ENCODE data around the gene FAF1.

The FAF1 gene

DNA sequence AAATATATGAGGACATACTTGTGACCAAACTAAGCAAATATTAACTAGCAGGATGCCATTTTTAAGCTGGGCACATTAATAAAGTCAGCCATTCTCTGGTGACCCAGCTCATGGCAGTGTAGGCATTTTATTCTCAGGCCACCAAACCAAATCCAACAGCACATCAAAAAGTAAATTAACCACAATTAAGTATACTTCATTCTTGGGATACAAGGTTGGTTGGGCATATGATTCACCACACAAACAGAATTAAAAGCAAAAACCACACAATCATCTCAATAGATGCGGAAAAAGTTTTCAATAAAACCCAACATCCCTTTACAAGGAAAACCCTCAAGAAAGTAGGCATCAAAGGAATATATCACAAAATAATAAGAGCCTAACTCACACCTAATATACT, 101.3 kb downstream of the FAF1 start:
- Histone ChIP-seq H3K27me3 (ENCODE audit: insufficient read depth, low read length) (no peaks in the 10 kb centered on the region), H3K9ac (ENCODE audit: low read depth, low read length) (no peak overlapping the region), H3K36me3 (ENCODE audit: insufficient read depth, low read depth, low read length) (no peaks in the 10 kb centered on the region), H3K27ac (ENCODE audit: low read length) (no peak overlapping the region), H3K4me3 (ENCODE audit: low read length) (no peak overlapping the region), H3K9me3 (ENCODE audit: insufficient read depth, low read depth, low read length) (peaks cover 12% of the 10 kb centered on the region; the same call in 1 of the 2 replicates), H3K4me1 (ENCODE audit: insufficient read depth, low read length) (no peaks in the 10 kb centered on the region)

DNA sequence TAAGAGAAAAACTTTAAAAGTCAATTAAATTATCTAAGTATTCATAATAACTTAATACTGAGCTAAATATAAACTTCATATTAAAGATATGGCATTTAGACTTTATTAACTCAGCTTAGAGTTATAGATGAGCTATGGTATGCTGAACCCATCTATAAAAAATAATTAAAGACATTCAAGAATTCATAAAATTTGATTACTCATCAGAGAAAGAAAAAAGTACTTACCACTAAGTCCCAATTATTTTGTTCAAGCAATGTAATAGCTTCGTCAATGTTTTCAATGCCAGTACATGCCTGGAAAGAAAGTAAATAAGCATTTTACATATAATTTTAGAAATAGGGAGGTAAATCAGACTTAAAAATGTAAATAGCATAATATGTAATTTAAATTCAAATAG, 102.4 kb downstream of the FAF1 start:
- H3K4me1 ChIP-seq (ENCODE audit: insufficient read depth, low read length) = no peaks in the 10 kb centered on the region
- H3K9ac ChIP-seq (ENCODE audit: low read depth, low read length) = no peak overlapping the region
- no peaks in the 10 kb centered on the region for H3K27me3 ChIP-seq (ENCODE audit: insufficient read depth, low read length)
- H3K4me3 ChIP-seq (ENCODE audit: low read length) = no peak overlapping the region
- no peaks in the 10 kb centered on the region for H3K36me3 ChIP-seq (ENCODE audit: insufficient read depth, low read depth, low read length)
- H3K27ac ChIP-seq (ENCODE audit: low read length) = no peak overlapping the region
- H3K9me3 ChIP-seq (ENCODE audit: insufficient read depth, low read depth, low read length) = peaks cover 12% of the 10 kb centered on the region; the same call in 1 of the 2 replicates

DNA sequence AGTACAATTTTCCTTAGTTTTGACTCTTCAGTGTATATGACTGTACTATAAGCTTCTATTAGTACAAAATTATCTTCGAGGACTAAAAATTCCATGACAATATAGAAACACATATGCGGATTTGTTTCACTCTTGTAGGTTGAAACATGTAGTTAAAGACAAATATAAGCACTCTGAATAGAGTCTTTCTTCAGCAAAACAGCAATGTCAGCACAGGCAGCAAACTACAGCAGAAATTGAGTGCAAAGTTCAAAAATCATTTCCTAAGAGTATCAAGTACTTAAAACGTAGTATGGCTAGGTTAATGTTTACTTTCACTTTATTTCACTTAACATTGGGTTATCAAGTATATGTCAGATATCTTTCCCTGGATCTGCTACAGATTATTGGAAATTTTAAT, 106.7 kb downstream of the FAF1 start:
- H3K27ac ChIP-seq (ENCODE audit: low read length) = no peak overlapping the region
- no peaks in the 10 kb centered on the region for H3K4me1 ChIP-seq (ENCODE audit: insufficient read depth, low read length)
- H3K27me3 ChIP-seq (ENCODE audit: insufficient read depth, low read length) = no peaks in the 10 kb centered on the region
- H3K36me3 ChIP-seq (ENCODE audit: insufficient read depth, low read depth, low read length) = no peaks in the 10 kb centered on the region
- H3K4me3 ChIP-seq (ENCODE audit: low read length) = no peak overlapping the region
- no peaks in the 10 kb centered on the region for H3K9me3 ChIP-seq (ENCODE audit: insufficient read depth, low read depth, low read length)
- H3K9ac ChIP-seq (ENCODE audit: low read depth, low read length) = no peak overlapping the region

DNA sequence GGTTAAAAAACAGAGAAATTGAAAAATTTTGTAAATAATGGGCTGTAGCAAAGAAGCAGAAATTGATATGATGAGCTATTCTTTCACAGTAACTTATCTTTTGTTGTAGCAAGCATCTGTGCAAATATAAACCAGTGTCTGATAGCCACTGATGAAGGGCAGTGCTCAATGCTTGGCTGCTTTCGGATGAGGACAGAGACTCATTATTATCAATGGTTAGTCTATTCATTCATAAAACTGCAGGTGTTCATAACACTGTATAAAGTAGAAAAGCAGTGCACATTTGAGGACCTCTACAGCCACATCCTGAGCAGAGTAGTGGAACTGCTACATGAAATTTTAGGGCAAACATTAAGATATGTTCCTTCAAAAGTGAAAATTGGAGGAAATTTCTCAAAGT, 107.2 kb downstream of the FAF1 start:
- H3K27ac ChIP-seq (ENCODE audit: low read length) = no peak overlapping the region
- H3K4me3 ChIP-seq (ENCODE audit: low read length) = no peak overlapping the region
- H3K4me1 ChIP-seq (ENCODE audit: insufficient read depth, low read length) = no peaks in the 10 kb centered on the region
- H3K9me3 ChIP-seq (ENCODE audit: insufficient read depth, low read depth, low read length) = no peaks in the 10 kb centered on the region
- H3K9ac ChIP-seq (ENCODE audit: low read depth, low read length) = no peak overlapping the region
- H3K36me3 ChIP-seq (ENCODE audit: insufficient read depth, low read depth, low read length) = no peaks in the 10 kb centered on the region
- no peaks in the 10 kb centered on the region for H3K27me3 ChIP-seq (ENCODE audit: insufficient read depth, low read length)

DNA sequence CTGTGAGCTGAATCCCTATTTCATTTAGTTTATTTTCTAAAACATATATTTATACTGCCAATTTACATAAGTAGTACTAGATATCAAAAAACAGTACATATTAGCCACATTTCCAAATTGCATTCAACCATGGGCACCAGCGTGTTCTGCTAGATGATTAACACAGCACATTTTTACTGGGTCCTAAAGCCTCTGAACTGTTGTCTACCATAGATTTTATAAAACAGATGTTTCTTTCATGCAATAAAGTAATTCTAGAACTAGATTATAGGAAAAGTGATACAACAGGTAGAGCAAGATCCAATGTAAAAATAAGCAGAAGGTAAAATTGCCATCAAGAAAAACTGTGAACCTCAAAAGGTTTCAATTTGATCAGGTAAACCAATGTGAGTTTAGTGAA, 108.6 kb downstream of the FAF1 start:
- H3K4me1 ChIP-seq (ENCODE audit: insufficient read depth, low read length) = no peaks in the 10 kb centered on the region
- H3K27me3 ChIP-seq (ENCODE audit: insufficient read depth, low read length) = no peaks in the 10 kb centered on the region
- no peak overlapping the region for H3K27ac ChIP-seq (ENCODE audit: low read length)
- H3K9me3 ChIP-seq (ENCODE audit: insufficient read depth, low read depth, low read length) = no peaks in the 10 kb centered on the region
- H3K36me3 ChIP-seq (ENCODE audit: insufficient read depth, low read depth, low read length) = no peaks in the 10 kb centered on the region
- H3K4me3 ChIP-seq (ENCODE audit: low read length) = no peak overlapping the region
- H3K9ac ChIP-seq (ENCODE audit: low read depth, low read length) = no peak overlapping the region

DNA sequence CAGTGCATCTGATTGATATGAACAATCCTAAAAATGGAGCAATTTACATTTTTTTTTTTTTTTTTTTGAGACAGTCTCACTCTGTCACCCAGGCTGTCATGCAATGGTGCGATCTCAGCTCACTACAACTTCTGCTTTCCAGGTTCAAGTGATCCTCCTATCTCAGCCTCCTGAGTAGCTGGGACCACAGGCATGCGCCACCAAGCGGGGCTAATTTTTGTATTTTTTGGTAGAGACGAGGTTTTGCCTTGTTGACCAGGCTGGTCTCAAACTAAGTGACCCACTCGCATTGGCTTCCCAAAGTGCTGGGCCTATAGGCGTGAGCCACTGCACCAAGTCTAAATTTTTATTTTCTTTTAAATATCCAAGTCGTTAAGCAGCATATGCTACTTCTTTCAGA, 109.0 kb downstream of the FAF1 start:
- Histone ChIP-seq H3K4me1 (ENCODE audit: insufficient read depth, low read length) (no peaks in the 10 kb centered on the region), H3K27ac (ENCODE audit: low read length) (no peak overlapping the region), H3K36me3 (ENCODE audit: insufficient read depth, low read depth, low read length) (no peaks in the 10 kb centered on the region), H3K27me3 (ENCODE audit: insufficient read depth, low read length) (no peaks in the 10 kb centered on the region), H3K4me3 (ENCODE audit: low read length) (no peak overlapping the region), H3K9ac (ENCODE audit: low read depth, low read length) (no peak overlapping the region), H3K9me3 (ENCODE audit: insufficient read depth, low read depth, low read length) (no peaks in the 10 kb centered on the region)

DNA sequence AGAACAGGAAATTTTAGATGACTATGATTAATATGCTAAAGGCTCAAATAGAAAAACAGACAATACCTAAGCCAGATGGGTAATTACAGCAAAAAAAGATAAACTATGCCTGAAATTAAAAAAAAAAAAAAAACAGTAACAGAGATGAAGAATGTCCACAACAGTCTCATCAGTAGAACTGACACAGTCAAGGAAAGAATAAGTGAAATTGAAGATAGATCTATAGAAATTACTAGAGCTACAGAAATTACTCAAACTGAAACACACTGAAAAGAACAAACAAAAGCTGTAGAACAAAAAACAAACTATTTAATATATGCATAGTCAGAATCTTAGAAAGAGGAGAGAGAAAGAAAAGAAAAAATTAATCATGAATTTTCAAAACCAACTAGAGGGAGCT, 112.8 kb downstream of the FAF1 start:
- Histone ChIP-seq H3K27ac (ENCODE audit: low read length) (no peak overlapping the region), H3K9me3 (ENCODE audit: insufficient read depth, low read depth, low read length) (no peaks in the 10 kb centered on the region), H3K27me3 (ENCODE audit: insufficient read depth, low read length) (no peaks in the 10 kb centered on the region), H3K36me3 (ENCODE audit: insufficient read depth, low read depth, low read length) (no peaks in the 10 kb centered on the region), H3K4me3 (ENCODE audit: low read length) (no peak overlapping the region), H3K9ac (ENCODE audit: low read depth, low read length) (no peak overlapping the region), H3K4me1 (ENCODE audit: insufficient read depth, low read length) (peaks cover under 1% of the 10 kb centered on the region; the same call in 1 of the 2 replicates)

DNA sequence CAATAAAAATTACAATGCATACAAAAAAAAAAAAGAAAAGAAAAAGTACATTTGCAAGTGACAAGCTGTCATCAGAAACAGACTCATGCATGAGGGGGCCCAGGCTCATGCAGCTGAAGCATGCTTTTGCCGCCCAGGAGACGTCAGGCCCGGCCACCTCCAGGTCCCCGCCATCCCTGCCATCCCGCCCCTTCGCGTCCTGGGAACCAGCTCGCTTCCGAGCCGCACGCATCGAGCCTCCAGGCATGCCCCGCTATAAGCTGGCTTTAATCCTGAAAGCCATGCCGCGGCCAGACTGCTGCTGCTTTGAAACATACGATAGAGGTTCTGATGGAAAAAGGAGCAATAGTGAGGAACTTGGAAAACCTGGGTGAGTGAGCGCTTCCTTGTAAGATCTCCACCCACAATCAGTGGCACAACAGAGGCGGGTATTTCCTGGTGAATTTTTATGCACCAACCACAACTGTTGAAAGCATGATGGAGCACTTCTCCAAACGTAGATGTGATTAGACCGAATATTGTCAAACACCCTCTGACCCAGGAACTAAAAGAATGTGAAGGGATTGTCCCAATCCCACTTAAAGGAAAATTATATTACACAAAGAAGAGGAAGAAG, 113.7 kb downstream of the FAF1 start:
- Histone ChIP-seq H3K27me3 (ENCODE audit: insufficient read depth, low read length) (no peaks in the 10 kb centered on the region), H3K9ac (ENCODE audit: low read depth, low read length) (no peak overlapping the region), H3K4me1 (ENCODE audit: insufficient read depth, low read length) (peaks cover 5% of the 10 kb centered on the region; the same call in 1 of the 2 replicates), H3K9me3 (ENCODE audit: insufficient read depth, low read depth, low read length) (no peaks in the 10 kb centered on the region), H3K27ac (ENCODE audit: low read length) (no peak overlapping the region), H3K4me3 (ENCODE audit: low read length) (no peak overlapping the region), H3K36me3 (ENCODE audit: insufficient read depth, low read depth, low read length) (no peaks in the 10 kb centered on the region)

DNA sequence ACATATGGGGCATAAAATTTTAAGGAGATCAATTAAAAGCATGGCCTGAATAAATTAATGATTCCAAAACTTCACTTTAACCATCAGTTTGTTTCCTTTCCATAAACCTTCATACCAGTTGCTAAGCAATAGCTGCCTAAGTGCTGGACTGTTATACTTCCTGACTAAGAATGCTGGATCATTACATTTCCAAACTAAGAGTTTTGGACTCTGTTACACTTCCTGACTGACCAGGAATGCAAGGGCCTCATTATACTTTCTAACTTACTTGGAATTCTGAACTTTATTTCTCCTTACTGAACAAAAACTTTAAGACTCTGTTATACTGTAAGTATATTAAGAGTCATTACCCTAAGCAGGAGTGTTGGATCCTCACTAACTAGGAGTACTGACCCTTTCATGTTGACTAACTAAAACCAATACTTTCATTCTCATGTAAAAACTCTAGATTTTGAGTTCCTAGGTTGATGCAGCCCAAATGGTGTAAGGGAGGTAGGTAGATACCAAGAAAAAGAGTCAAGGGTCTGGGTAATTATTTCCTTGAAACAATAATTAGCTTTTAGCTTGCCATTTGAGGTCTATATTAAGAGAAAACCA, 118.2 kb downstream of the FAF1 start:
- no peak overlapping the region for H3K9ac ChIP-seq (ENCODE audit: low read depth, low read length)
- H3K27me3 ChIP-seq (ENCODE audit: insufficient read depth, low read length) = no peaks in the 10 kb centered on the region
- peaks cover 5% of the 10 kb centered on the region; the same call in 1 of the 2 replicates for H3K4me1 ChIP-seq (ENCODE audit: insufficient read depth, low read length)
- H3K27ac ChIP-seq (ENCODE audit: low read length) = no peak overlapping the region
- no peaks in the 10 kb centered on the region for H3K36me3 ChIP-seq (ENCODE audit: insufficient read depth, low read depth, low read length)
- no peak overlapping the region for H3K4me3 ChIP-seq (ENCODE audit: low read length)
- no peaks in the 10 kb centered on the region for H3K9me3 ChIP-seq (ENCODE audit: insufficient read depth, low read depth, low read length)

DNA sequence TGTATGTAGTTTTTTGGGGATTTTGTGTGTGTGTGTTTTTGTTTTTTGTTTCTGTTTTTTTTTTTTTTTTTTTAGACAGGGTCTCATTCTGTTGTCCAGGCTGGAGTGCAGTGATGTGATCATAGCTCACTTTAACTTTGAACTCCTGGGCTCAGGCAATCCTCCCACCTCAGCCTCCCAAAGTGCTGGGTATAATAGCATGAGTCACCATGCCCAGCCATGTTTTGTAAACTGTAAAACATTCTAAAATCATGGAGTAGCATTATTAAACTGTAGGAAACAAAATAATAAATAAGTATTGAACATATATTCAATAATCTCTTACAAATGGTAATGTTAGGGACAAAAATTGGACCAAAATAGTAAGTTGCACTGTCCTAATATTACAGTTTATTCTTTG, 124.0 kb downstream of the FAF1 start:
- Histone ChIP-seq H3K27ac (ENCODE audit: low read length) (no peak overlapping the region), H3K27me3 (ENCODE audit: insufficient read depth, low read length) (no peaks in the 10 kb centered on the region), H3K36me3 (ENCODE audit: insufficient read depth, low read depth, low read length) (no peaks in the 10 kb centered on the region), H3K9ac (ENCODE audit: low read depth, low read length) (no peak overlapping the region), H3K4me1 (ENCODE audit: insufficient read depth, low read length) (no peaks in the 10 kb centered on the region), H3K9me3 (ENCODE audit: insufficient read depth, low read depth, low read length) (peaks cover 5% of the 10 kb centered on the region; the same call in 1 of the 2 replicates), H3K4me3 (ENCODE audit: low read length) (no peak overlapping the region)

DNA sequence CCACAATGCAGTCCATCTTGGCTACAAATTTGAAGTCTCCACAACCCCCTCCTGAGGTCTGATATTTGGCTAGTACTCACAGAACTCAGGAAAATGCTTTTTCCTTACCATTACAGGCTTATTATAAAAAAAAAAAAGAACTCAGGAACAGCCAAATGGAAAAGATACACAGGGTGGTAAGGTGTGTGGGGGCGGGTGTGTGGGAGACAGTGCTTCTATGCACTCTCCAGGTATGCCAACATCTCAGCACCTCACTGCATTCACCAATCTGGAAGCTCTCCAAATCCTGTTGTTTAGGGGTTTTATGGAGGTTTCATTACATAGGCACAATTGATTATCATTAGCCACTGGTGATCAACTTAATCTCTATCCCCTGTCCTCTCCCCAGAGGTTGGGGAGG, 126.9 kb downstream of the FAF1 start:
- Histone ChIP-seq H3K36me3 (ENCODE audit: insufficient read depth, low read depth, low read length) (no peaks in the 10 kb centered on the region), H3K9ac (ENCODE audit: low read depth, low read length) (no peak overlapping the region), H3K4me1 (ENCODE audit: insufficient read depth, low read length) (no peaks in the 10 kb centered on the region), H3K27me3 (ENCODE audit: insufficient read depth, low read length) (no peaks in the 10 kb centered on the region), H3K9me3 (ENCODE audit: insufficient read depth, low read depth, low read length) (peaks cover 11% of the 10 kb centered on the region), H3K27ac (ENCODE audit: low read length) (no peak overlapping the region), H3K4me3 (ENCODE audit: low read length) (no peak overlapping the region)

DNA sequence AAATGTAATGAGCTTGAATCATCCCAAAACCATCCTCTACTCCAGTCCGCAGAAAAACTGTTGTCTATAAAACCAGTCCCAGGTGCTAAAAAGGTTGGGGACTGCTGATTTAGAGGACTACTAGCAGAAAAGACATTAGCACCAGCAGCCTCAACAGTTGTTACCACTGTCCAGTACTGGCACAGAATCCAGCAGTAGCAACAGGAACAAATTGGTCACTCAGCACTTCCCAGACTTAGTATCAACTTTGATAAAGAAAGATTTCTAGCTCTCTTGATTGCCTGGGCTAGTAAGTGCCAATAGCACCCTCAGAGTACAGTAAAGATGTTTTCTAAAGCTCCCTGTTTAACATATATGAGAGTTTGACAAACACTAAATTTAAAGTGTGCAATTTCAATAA, 127.9 kb downstream of the FAF1 start:
- Histone ChIP-seq H3K4me3 (ENCODE audit: low read length) (no peak overlapping the region), H3K27me3 (ENCODE audit: insufficient read depth, low read length) (no peaks in the 10 kb centered on the region), H3K36me3 (ENCODE audit: insufficient read depth, low read depth, low read length) (no peaks in the 10 kb centered on the region), H3K9me3 (ENCODE audit: insufficient read depth, low read depth, low read length) (peaks cover 11% of the 10 kb centered on the region), H3K9ac (ENCODE audit: low read depth, low read length) (no peak overlapping the region), H3K4me1 (ENCODE audit: insufficient read depth, low read length) (no peaks in the 10 kb centered on the region), H3K27ac (ENCODE audit: low read length) (no peak overlapping the region)

Data from iPS-20b (cell line).